ENCODE results near the gene GNAQ. TPM values are rescaled to one million over a fixed set of nuclear protein-coding genes. Genes with fewer than 3 reads are reported as not detected.

The GNAQ gene
- total and polyA plus RNA-seq, 2 donors (not counting 1 experiment from before 2014, with no cell fraction given), result 0.60 to 1.4 TPM

- DNase-seq, result no peak
- WGBS (ENCODE audit: insufficient coverage), result no CpG with 5 or more reads among the region's 5 CpGs
- peaks cover 30% of the 10 kb centered on the region for H3K27me3 Mint-ChIP-seq
- H3K4me1 ChIP-seq (ENCODE audit: control insufficient read depth in 2 of 2, insufficient read depth in 2 of 2, low read length in 2 of 2), result peaks cover 4 to 5% of the 10 kb centered on the region in 2 donors
- no peak overlapping the region for H3K4me2 ChIP-seq (replicated peaks; ENCODE audit: low read depth, low read length, poor library complexity, severe bottlenecking)
- no peak overlapping the region for H3K9ac ChIP-seq (ENCODE audit: low read length)
- no peak overlapping the region for H3K27ac ChIP-seq (ENCODE audit: low read length in 2 of 2)
- H3K9me3 Mint-ChIP-seq (ENCODE audit: insufficient read depth), result no peaks in the 10 kb centered on the region
- no peak overlapping the region for H2AFZ ChIP-seq (ENCODE audit: insufficient read depth, low read depth, low read length, poor library complexity, severe bottlenecking)
- CTCF ChIA-PET, result no interaction called here
- H3K27ac Mint-ChIP-seq, result no peak overlapping the region
- no peak for TF ChIP-seq EZH2 (IDR thresholded peaks at IDR 0.05; ENCODE audit: borderline replicate concordance, insufficient read depth, low read depth, low read length, poor library complexity, severe bottlenecking)
- no peak for TF ChIP-seq CTCF (IDR thresholded peaks at IDR 0.05)
- H3K4me1 Mint-ChIP-seq, result peaks cover 2% of the 10 kb centered on the region
- POLR2A ChIA-PET, result no interaction called here
- no peak for ATAC-seq (ENCODE audit: low read depth)
- H4K20me1 ChIP-seq (ENCODE audit: control insufficient read depth, insufficient read depth, low read length, poor library complexity, severe bottlenecking), result no peaks in the 10 kb centered on the region
- H3K79me2 ChIP-seq (ENCODE audit: control insufficient read depth, insufficient read depth, low read length), result no peaks in the 10 kb centered on the region
- intact Hi-C loops (cut with micrococcal nuclease), result no loop called here
- no peaks in the 10 kb centered on the region for H3K9me3 ChIP-seq (ENCODE audit: control extremely low read depth in 1 of 3, control insufficient read depth in 2 of 3, insufficient read depth in 1 of 3, low read length in 2 of 3)
- H3K36me3 ChIP-seq (replicated peaks in 1 of 2; ENCODE audit: control extremely low read depth in 1 of 2, control insufficient read depth in 1 of 2, extremely low read depth in 1 of 2, insufficient read depth in 2 of 2, low read length in 1 of 2), result no peaks in the 10 kb centered on the region
- H3K27me3 ChIP-seq (replicated peaks in 1 of 4; ENCODE audit: control extremely low read depth in 1 of 4, control insufficient read depth in 3 of 4, insufficient read depth in 4 of 4, low read length in 3 of 4), result peaks cover 0 to 3% (median 0%) of the 10 kb centered on the region in 4 experiments
- no peak overlapping the region for H3K4me3 Mint-ChIP-seq
- no peak overlapping the region for H3K4me3 ChIP-seq (ENCODE audit: control extremely low read depth in 1 of 5, extremely low read depth in 1 of 5, insufficient read depth in 1 of 5, low read depth in 2 of 5, low read length in 4 of 5)
Measured at GRCh38 chr9:77910194-77910621, 121.4 kb downstream of the GNAQ start.

GRCh38 chr9:77909306-77909705 lies 122.3 kb downstream of the GNAQ start:
- H4K20me1 ChIP-seq (ENCODE audit: control insufficient read depth, insufficient read depth, low read length, poor library complexity, severe bottlenecking), result no peaks in the 10 kb centered on the region
- H3K79me2 ChIP-seq (ENCODE audit: control insufficient read depth, insufficient read depth, low read length), result no peaks in the 10 kb centered on the region
- H3K27me3 ChIP-seq (replicated peaks in 1 of 4; ENCODE audit: control extremely low read depth in 1 of 4, control insufficient read depth in 3 of 4, insufficient read depth in 4 of 4, low read length in 3 of 4), result peaks cover 0 to 3% (median 0%) of the 10 kb centered on the region in 4 experiments
- H3K36me3 ChIP-seq (replicated peaks in 1 of 2; ENCODE audit: control extremely low read depth in 1 of 2, control insufficient read depth in 1 of 2, extremely low read depth in 1 of 2, insufficient read depth in 2 of 2, low read length in 1 of 2), result no peaks in the 10 kb centered on the region
- H3K4me1 ChIP-seq (ENCODE audit: control insufficient read depth in 2 of 2, insufficient read depth in 2 of 2, low read length in 2 of 2), result peaks cover 4 to 5% of the 10 kb centered on the region in 2 donors
- H3K4me2 ChIP-seq (replicated peaks; ENCODE audit: low read depth, low read length, poor library complexity, severe bottlenecking), result no peak overlapping the region
- H3K9me3 ChIP-seq (ENCODE audit: control extremely low read depth in 1 of 3, control insufficient read depth in 2 of 3, insufficient read depth in 1 of 3, low read length in 2 of 3), result no peaks in the 10 kb centered on the region
- CTCF ChIA-PET, result no interaction called here
- H2AFZ ChIP-seq (ENCODE audit: insufficient read depth, low read depth, low read length, poor library complexity, severe bottlenecking), result peak overlapping the region; percentile 30
- Mint-ChIP-seq H3K4me3 (no peak overlapping the region), H3K9me3 (ENCODE audit: insufficient read depth) (no peaks in the 10 kb centered on the region), H3K27me3 (peaks cover 30% of the 10 kb centered on the region), H3K27ac (no peak overlapping the region), H3K4me1 (peaks cover 2% of the 10 kb centered on the region)
- H3K4me3 ChIP-seq (ENCODE audit: control extremely low read depth in 1 of 5, extremely low read depth in 1 of 5, insufficient read depth in 1 of 5, low read depth in 2 of 5, low read length in 4 of 5), result no peak overlapping the region
- WGBS (ENCODE audit: insufficient coverage), result 3% methylated on average over 4 of the region's 5 CpGs
- POLR2A ChIA-PET, result no interaction called here
- intact Hi-C loops (cut with micrococcal nuclease), result no loop called here
- no peak for DNase-seq
- no peak overlapping the region for H3K9ac ChIP-seq (ENCODE audit: low read length)
- TF ChIP-seq EZH2 (IDR thresholded peaks at IDR 0.05; ENCODE audit: borderline replicate concordance, insufficient read depth, low read depth, low read length, poor library complexity, severe bottlenecking), result no peak
- TF ChIP-seq CTCF (IDR thresholded peaks at IDR 0.05), result no peak
- ATAC-seq (ENCODE audit: low read depth), result no peak
- no peak overlapping the region for H3K27ac ChIP-seq (ENCODE audit: low read length in 2 of 2)

Measured in B cell (primary cell).